ENCODE data around the gene MYH14. TPM values are rescaled to one million over a fixed set of nuclear protein-coding genes. Genes with fewer than 3 reads are reported as not detected.
"Not testable (repeated sequence)": the region's sequence is repeated elsewhere in the genome, so short reads cannot be mapped to it uniquely, and the experiment has no call there.

MYH14 gene
- total and polyA plus RNA-seq, 9 donors: 0.23 to 82.1 (median 3.2) TPM

DNA sequence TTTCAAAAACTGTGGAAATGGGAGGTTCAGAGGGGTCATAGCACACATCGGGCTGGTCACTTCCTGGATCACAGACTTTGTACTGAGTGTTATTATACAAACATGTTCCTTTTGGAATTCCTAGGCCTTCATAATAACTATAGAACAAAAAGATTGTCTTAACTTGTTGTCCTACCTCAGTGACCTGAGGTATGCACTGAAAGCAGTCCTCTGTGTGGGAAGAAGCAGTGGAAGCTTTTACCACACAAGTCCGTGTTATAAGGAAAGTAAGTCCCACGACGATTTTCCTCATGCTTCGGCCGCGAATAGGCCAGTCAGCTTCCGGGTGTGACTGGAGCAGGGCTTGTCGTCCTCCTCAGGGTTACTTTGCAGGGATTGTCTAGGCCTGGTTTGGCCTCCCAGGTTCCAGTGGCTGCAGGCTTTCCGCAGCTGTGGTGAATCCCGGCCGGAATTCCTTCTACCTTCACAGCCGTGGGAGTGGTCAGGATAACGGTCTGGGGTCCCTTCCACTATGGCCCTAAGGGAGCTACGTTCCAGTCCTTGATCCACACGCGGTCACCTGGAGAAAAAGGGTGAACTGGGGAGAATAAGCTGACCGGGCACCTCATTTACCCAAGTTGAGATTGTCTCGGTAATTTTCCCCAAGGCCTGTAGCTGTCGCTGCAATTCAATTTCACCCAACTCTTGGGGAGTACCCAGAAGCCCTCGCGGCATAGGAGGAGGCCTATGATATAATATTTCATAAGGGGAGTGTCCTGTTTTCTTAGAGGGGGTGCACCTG is 146.0 kb downstream of the MYH14 start:
- DNase-seq: no peak
- no peaks in the 10 kb centered on the region for H3K36me3 ChIP-seq
- 60 to 73% (median 64%) methylated on average over 22 of the region's 22 CpGs for WGBS, 3 donors
- no peak overlapping the region for H3K27ac ChIP-seq
- H3K4me1 ChIP-seq (ENCODE audit: insufficient read depth): no peaks in the 10 kb centered on the region
- no peak for TF ChIP-seq EP300 (IDR thresholded peaks at IDR 0.05)
- no peak for TF ChIP-seq POLR2A (IDR thresholded peaks at IDR 0.05)
- no peak for TF ChIP-seq CTCF (IDR thresholded peaks at IDR 0.05)
- intact Hi-C loops (cut with DNase I): loop anchor here in 1 of 4 donors (5.0 kb wide), 1 partner anchor 163 kb away; the partner anchor contains the start of genes ASPDH and JOSD2
- H3K9me3 ChIP-seq: peaks cover 0 to 2% of the 10 kb centered on the region in 2 donors
- H3K4me3 ChIP-seq: no peak overlapping the region
- no peaks in the 10 kb centered on the region for H3K27me3 ChIP-seq

- intact Hi-C loops (cut with DNase I): loop anchor here in 1 of 4 donors (5.0 kb wide), 1 partner anchor 160 kb away; the partner anchor contains the start of genes ASPDH and JOSD2
Measured at GRCh38 chr19:50352242-50352641, 148.8 kb downstream of the MYH14 start.

DNA sequence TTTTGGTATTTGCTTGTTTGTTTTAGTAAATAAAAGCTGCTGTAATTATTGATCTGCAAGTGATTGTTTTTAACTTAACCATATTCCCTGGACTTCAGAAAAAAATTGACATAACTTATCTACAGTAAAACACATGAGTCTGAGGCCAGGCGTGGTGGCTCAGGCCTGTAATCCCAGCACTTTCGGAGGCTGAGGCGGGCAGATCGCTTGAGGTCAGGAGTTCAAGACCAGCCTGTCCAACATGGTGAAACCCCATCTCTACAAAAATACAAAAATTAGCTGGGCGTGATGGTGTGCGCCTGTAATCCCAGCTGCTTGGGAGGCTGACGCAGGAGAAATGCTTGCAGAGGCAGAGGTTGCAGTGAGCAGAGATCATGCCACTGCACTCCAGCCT is 150.1 kb downstream of the MYH14 start:
- intact Hi-C loops (cut with DNase I): loop anchor here in 1 of 4 donors (5.0 kb wide), 1 partner anchor 159 kb away; the partner anchor contains the start of genes ASPDH and JOSD2
- H3K9me3 ChIP-seq; H3K27ac ChIP-seq; H3K27me3 ChIP-seq; DNase-seq; H3K36me3 ChIP-seq; H3K4me3 ChIP-seq; H3K4me1 ChIP-seq (ENCODE audit: insufficient read depth): not testable (repeated sequence)
- 89 to 94% (median 89%) methylated on average over 7 of the region's 7 CpGs for WGBS, 3 donors

More at GRCh38 chr19:50352242-50352641, 148.8 kb downstream of the MYH14 start:
- Histone ChIP-seq H3K4me1 (ENCODE audit: insufficient read depth) (no peaks in the 10 kb centered on the region), H3K27ac (no peak overlapping the region), H3K27me3 (no peaks in the 10 kb centered on the region), H3K9me3 (no peaks in the 10 kb centered on the region), H3K4me3 (no peak overlapping the region), H3K36me3 (no peaks in the 10 kb centered on the region)
- 44 to 63% (median 51%) methylated on average over 4 of the region's 4 CpGs for WGBS, 3 donors
- no peak for TF ChIP-seq EP300 (IDR thresholded peaks at IDR 0.05)
- no peak for TF ChIP-seq POLR2A (IDR thresholded peaks at IDR 0.05)
- no peak for TF ChIP-seq CTCF (IDR thresholded peaks at IDR 0.05)
- no peak for DNase-seq

DNA sequence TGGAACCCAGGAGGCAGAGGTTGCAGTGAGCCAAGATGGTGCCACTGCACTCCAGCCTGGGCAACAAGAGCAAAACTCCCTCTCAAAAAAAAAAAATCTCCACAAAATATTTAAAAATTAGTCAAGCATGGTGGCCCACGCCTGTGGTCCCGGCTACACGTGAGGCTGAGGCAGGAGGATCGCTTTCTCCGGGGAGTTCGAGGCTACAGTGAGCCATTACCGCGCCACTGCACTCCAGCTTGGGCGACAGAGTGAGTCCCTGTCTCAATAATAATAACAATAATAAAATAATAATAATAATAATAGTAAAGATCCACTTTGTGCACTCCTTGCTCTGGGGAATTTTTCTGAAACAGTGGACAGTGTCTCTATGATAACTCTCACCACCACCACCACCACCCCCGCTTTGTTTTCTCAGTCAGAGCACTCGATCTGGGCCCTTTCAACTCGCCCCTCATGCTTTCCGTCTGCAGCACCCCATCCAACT is 153.3 kb downstream of the MYH14 start:
- no peaks in the 10 kb centered on the region for H3K27me3 ChIP-seq
- WGBS, 3 donors: 34 to 41% (median 36%) methylated on average over 13 of the region's 13 CpGs
- no peak overlapping the region for H3K27ac ChIP-seq
- H3K4me1 ChIP-seq (ENCODE audit: insufficient read depth): peaks cover 2% of the 10 kb centered on the region
- no peak overlapping the region for H3K4me3 ChIP-seq
- no peaks in the 10 kb centered on the region for H3K36me3 ChIP-seq
- intact Hi-C loops (cut with DNase I): loop anchor here in 2 of 4 donors (5.0 kb wide), 2 partner anchors 61 to 426 kb away; partner anchors contain the start of gene SPIB (in 1 of the 2)
- TF ChIP-seq CTCF (IDR thresholded peaks at IDR 0.05) (no peak), EP300 (IDR thresholded peaks at IDR 0.05) (no peak), POLR2A (IDR thresholded peaks at IDR 0.05) (no peak)
- DNase-seq: no peak
- no peaks in the 10 kb centered on the region for H3K9me3 ChIP-seq
